ENCODE measurements around the gene EPG5. TPM values are rescaled to one million over a fixed set of nuclear protein-coding genes. Genes with fewer than 3 reads are reported as not detected.

EPG5 gene
- total RNA-seq, 1 experiment from 2014 or later: 16.1 TPM

DNA sequence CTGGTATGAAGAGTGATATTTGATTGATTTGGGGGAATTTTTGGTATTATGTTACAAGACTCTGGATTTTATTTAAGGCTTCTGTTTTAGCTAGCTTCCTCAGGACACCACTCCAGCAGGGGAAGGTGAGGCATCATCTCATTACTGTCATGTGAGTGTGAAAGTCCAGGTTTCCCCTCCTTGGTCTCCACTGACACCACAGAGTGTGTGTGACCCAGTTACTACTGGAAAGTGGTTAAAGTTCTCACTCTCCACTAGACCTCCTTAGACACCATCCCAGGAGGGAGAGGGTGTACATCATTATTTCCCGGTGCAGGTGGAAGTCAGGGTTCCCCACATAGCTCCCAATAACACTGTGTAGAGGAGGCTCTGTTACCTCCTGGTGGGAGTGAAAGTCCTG lies 35.8 kb upstream of the EPG5 start:
- Mint-ChIP-seq H3K27me3 (ENCODE audit: low read depth) (no peaks in the 10 kb centered on the region), H3K4me1 (peaks cover 19 to 24% of the 10 kb centered on the region in 2 experiments), H3K36me3 (ENCODE audit: insufficient read depth in 1 of 3, low read depth in 3 of 3) (peaks cover 0 to 3% (median 0%) of the 10 kb centered on the region in 3 experiments; a peak in 1 of 7 replicates), H3K9me3 (peaks cover 10 to 14% of the 10 kb centered on the region in 2 experiments; a peak in 4 of 5 replicates), H3K4me3 (no peak overlapping the region), H3K27ac (no peak overlapping the region)
- no peak overlapping the region for H3K9ac ChIP-seq (ENCODE audit: extremely low read depth, insufficient read length, low read length)
- no peak overlapping the region for H3K18ac ChIP-seq (ENCODE audit: insufficient read length, low read depth, low read length)
- H3K23me2 ChIP-seq (ENCODE audit: insufficient read length, low read depth, low read length, poor library complexity, severe bottlenecking): no peaks in the 10 kb centered on the region
- H2BK12ac ChIP-seq (ENCODE audit: insufficient read length, low read depth, low read length): no peak overlapping the region
- no peak overlapping the region for H2BK120ac ChIP-seq (ENCODE audit: low read depth, low read length, poor library complexity, severe bottlenecking)
- H2AK5ac ChIP-seq (ENCODE audit: insufficient read length, low read length): no peak overlapping the region
- no peaks in the 10 kb centered on the region for H4K20me1 ChIP-seq (ENCODE audit: control insufficient read depth, insufficient read depth, insufficient read length)
- no peak overlapping the region for H3K4ac ChIP-seq (ENCODE audit: low read depth, low read length)
- H4K8ac ChIP-seq (replicated peaks; ENCODE audit: insufficient read length, low read depth, low read length): no peak overlapping the region
- no peak overlapping the region for H3T11ph ChIP-seq (ENCODE audit: low read length)
- no peak overlapping the region for H2BK20ac ChIP-seq (ENCODE audit: low read depth, low read length, poor library complexity, severe bottlenecking)
- no peak overlapping the region for H3K56ac ChIP-seq (ENCODE audit: insufficient read length, low read depth, low read length)
- TF ChIP-seq, protein P1, sequence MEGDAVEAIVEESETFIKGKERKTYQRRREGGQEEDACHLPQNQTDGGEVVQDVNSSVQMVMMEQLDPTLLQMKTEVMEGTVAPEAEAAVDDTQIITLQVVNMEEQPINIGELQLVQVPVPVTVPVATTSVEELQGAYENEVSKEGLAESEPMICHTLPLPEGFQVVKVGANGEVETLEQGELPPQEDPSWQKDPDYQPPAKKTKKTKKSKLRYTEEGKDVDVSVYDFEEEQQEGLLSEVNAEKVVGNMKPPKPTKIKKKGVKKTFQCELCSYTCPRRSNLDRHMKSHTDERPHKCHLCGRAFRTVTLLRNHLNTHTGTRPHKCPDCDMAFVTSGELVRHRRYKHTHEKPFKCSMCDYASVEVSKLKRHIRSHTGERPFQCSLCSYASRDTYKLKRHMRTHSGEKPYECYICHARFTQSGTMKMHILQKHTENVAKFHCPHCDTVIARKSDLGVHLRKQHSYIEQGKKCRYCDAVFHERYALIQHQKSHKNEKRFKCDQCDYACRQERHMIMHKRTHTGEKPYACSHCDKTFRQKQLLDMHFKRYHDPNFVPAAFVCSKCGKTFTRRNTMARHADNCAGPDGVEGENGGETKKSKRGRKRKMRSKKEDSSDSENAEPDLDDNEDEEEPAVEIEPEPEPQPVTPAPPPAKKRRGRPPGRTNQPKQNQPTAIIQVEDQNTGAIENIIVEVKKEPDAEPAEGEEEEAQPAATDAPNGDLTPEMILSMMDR (conservative IDR thresholded peaks at IDR 0.05): no peak
- no peaks in the 10 kb centered on the region for H3K27me3 ChIP-seq (ENCODE audit: insufficient read depth, low read length)
- H2BK5ac ChIP-seq (ENCODE audit: insufficient read length, low read length): no peak overlapping the region
- H3K79me2 ChIP-seq (ENCODE audit: insufficient read depth, low read length): no peaks in the 10 kb centered on the region
- DNase-seq: no peak
- no peak overlapping the region for H3K4me2 ChIP-seq (ENCODE audit: insufficient read depth, insufficient read length, low read length)
- H4K5ac ChIP-seq (ENCODE audit: insufficient read length, low read depth, low read length): no peak overlapping the region
- H2BK15ac ChIP-seq (ENCODE audit: low read depth, low read length): no peak overlapping the region
- H3K79me1 ChIP-seq (ENCODE audit: insufficient read depth, low read depth, low read length, poor library complexity, severe bottlenecking): no peaks in the 10 kb centered on the region
- no CpG with 5 or more reads among the region's 1 CpG for WGBS (ENCODE audit: extremely low coverage, insufficient read length, low lambda C conversion rate)
- no peak overlapping the region for H3K14ac ChIP-seq (ENCODE audit: insufficient read depth, low read length)
- H3K27ac ChIP-seq (ENCODE audit: insufficient read length, low read depth, low read length): no peak overlapping the region
- no peak overlapping the region for H4K91ac ChIP-seq (ENCODE audit: insufficient read length, low read depth, low read length)
- no peak overlapping the region for H2AFZ ChIP-seq (ENCODE audit: low read length)
- H3K9me3 ChIP-seq (ENCODE audit: control insufficient read depth, low read depth, low read length): no peaks in the 10 kb centered on the region
- H3K23ac ChIP-seq (ENCODE audit: insufficient read length, low read depth, low read length): no peak overlapping the region
- H3K4me1 ChIP-seq (ENCODE audit: insufficient read depth, low read length): no peaks in the 10 kb centered on the region
